A172 (cell line): ENCODE data around the gene DAAM1. TPM values are rescaled to one million over a fixed set of nuclear protein-coding genes. Genes with fewer than 3 reads are reported as not detected.

ENCODE experiments used
- DNase-seq: peaks from one replicate; pipeline ENCODE4 v3.0.0-alpha.2; 2015; ENCODE audit warnings: low spot score
- total RNA-seq: library from RNA; depleted of rRNA; stranded (reverse); fragments of >200 nt; shearing (Covaris generic); gene quantifications from 2 replicates; pipeline ENCODE4 v1.2.3, GENCODE V29; 2014

The DAAM1 gene
- total RNA-seq, 1 experiment from 2014 or later = 2.8 TPM

- DNase-seq = no peak
These were observed 33.1 kb downstream of the DAAM1 start for GRCh38 chr14:59221568-59221967.

DNA sequence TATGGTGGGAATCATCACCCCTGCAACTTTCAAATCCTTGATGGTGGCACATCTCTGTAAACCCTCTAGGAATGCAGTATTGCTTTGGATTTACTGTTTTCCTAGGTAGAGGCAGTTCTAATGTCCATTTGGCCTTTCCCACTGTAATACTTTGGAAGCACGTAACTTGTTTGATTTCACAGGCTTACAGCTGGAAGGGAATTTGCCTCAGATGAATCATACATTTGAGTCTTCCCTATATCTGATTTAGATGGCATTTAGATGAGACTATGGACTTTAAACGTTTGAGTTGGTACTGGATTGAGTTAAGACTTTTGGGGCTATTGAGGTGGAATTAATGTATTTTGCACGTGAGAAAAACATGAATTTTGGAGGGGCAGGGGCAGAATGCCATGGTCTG lies 35.9 kb downstream of the DAAM1 start:
- no peak for DNase-seq

DNA sequence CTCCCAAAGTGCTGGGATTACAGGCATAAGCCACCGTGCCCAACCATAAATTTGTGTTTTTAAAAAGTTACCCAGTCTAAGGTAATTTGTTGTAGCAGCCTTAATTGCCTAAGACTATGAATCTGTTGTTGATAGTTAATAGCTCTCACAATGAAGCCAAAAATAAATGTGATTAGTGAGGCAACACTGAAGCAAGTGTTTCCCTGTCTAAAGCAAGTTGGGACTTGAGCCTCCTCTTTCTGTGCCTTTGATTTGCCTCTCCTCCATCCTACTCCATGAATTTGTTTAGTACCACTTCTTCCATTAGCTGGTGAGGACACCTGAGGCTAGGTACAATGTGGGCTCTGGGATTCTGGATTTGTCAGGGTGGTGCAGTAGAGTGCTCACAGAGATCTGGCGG lies 36.8 kb downstream of the DAAM1 start:
- no peak for DNase-seq

- no peak for DNase-seq
These were observed 40.0 kb downstream of the DAAM1 start for GRCh38 chr14:59228421-59228820.

DNA sequence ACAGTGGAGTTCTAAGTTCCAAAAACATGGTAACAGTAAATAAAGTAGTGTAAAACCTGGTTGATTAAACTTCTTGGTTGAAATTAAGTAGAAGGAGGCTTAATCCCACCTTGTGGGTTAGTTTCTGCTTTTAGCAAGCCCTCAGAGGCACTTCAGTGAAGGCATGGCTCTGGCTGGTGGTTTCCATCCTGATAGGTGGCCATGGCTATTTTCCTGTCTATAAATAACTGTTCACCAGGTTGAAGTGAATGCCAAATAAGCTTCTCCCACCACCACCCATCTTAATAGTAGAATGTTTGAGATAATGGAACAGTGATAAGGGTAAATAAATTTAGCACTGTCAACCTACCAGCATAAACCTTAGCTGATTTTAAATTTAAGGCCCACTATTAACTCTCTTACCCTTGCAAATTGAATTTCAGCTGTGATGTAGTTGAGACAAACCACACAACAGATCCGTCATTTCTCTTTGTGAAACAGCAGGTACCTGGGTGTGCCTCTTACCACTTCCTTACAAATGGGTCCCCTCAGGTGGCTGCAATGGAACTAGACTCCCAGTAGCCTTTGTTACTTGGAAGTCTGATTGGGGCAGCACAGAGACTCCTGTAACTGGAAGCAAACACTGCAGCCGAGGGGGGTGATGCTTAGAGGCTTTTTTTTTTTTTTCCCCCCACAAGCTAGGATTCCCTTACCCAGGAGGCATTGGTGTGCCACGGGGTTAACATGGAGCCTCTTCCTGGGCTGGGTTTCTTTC lies 41.4 kb downstream of the DAAM1 start:
- no peak for DNase-seq

GRCh38 chr14:59236195-59236594 lies 47.7 kb downstream of the DAAM1 start:
- no peak for DNase-seq

DNA sequence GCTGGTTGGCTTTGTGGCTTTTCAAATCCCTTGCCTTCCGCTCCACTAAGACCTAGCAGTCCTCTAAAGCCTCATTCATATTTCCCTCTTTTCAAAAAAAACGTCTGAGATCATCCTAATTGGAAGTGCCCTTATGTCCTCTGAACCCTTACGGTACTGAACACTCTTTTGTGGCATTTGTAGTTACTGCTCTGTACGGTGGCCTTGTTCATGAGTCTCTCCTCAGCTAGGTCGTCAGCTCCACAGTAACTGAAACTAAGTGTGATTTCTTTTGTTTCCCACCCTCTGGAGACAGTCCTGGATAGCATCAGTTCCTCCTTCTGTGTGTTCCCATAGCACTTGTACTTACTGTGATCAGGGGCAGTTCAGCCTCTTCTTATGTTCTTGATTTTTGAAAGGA lies 49.7 kb downstream of the DAAM1 start:
- no peak for DNase-seq

- no peak for DNase-seq
These were observed 50.6 kb downstream of the DAAM1 start for GRCh38 chr14:59239022-59239421.

DNA sequence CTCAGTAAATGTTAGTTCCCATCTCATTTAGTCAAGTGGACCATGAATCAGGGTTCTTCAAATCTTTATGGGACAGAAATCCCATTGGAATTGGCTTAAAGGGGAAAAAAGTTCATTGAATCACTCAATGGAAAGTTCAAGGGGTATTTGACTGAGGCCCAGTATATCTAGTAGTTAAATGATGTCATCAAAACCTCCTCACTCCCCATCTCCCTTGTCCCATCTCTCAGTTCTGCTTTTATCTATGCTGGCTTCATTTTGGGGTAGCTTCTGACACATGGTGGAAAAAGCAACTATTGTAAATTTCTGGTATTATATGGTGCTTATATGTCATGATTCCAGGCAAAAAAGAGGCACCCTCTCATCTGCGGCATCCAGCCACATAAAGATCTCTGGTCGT lies 51.9 kb downstream of the DAAM1 start:
- DNase-seq = no peak

DNA sequence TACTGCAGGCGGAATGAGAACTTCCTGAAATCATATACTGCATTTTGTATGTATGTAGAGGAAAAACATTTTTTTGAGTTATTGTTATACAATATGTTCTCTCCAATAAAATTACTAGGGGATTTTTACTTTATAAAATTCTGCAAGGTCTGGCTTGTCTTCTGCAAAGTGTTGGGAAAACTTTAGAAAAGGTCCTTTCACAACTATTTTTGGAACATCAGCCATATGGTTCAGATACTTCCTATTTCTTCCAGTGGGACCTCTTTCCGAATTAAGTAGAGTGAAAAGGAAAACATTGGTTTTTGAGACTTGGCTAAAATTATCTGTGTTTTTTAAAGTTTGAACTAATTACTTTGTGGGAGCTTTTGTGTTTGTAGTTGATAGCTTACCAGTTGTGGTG lies 52.7 kb downstream of the DAAM1 start:
- DNase-seq = no peak

- DNase-seq = no peak
These were observed 54.7 kb downstream of the DAAM1 start for GRCh38 chr14:59243174-59243573.

- DNase-seq = no peak
These were observed 56.1 kb downstream of the DAAM1 start for GRCh38 chr14:59244581-59244980.

GRCh38 chr14:59245809-59246295 lies 57.4 kb downstream of the DAAM1 start:
- no peak for DNase-seq

GRCh38 chr14:59246566-59246965 lies 58.1 kb downstream of the DAAM1 start:
- no peak for DNase-seq

GRCh38 chr14:59247801-59248584 lies 59.5 kb downstream of the DAAM1 start:
- DNase-seq = no peak

GRCh38 chr14:59249029-59249428 lies 60.6 kb downstream of the DAAM1 start:
- no peak for DNase-seq

DNA sequence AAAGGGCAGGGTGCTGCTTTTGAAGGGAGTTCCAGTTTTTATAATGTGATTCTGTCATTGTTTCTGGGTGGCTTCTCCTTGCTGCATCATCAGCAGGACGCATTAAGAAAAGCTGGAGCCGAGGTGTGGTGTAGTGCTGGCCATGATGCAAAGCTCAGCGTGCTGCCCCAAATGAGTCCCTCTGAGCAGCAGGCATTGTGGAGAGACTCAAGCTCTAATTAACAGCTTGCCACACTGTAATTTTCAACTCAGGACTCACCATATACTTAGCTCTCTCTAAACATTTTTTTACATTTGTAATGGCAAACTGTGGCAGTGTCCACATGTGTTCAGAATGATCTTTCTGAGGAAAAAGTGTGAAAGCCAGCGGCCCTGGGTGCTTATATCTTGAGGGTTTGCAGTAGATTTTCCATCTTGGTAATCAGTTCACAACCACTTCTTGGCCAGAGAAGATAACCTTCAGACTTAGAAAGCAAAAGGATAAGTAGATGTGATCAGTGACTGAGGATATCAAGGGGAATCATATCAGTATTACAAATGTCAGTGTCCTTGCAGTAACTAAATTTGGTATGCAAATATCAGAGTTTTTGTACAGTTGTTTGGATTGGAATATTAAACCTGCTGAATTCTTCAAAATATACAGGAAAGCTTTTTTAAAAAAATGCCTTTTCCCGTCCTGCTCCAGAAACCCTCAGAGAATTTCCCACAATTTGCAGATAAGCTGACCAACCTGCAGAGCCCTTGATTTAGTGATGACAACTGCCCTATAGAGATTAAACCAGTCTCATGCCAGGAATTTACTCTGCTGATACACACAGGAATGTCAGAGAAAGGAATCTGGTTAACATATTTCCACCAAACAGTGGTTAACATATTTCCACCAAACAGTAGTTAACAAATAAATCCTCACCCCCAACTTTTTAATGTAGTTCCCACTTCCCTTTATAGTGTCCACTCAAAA lies 63.6 kb downstream of the DAAM1 start:
- DNase-seq = peak; percentile 83

- no peak for DNase-seq
These were observed 64.5 kb downstream of the DAAM1 start for GRCh38 chr14:59252772-59253500.

- no peak for DNase-seq
These were observed 65.1 kb downstream of the DAAM1 start for GRCh38 chr14:59253527-59253926.

- peak; percentile 60 for DNase-seq
These were observed 65.9 kb downstream of the DAAM1 start for GRCh38 chr14:59254146-59254910.
